GM12865 (cell line): ENCODE measurements around the gene PIR.

ENCODE experiments used
- DNase-seq: peaks from one replicate; pipeline ENCODE4 v3.0.0; 2010; ENCODE audit warnings: low read depth
- H3K4me3 ChIP-seq: 2 replicates; pipeline ENCODE4 v1.5.1; 2011; ENCODE audit warnings: mild to moderate bottlenecking, low read depth, low read length, control low read depth
- CTCF ChIP-seq: IDR thresholded peaks from 2 replicates; pipeline ENCODE4 v1.5.1; 2011; ENCODE audit warnings: low read length, control low read depth, low read depth, inconsistent platforms; ENCODE audit not compliant: insufficient read depth; ENCODE audit errors: missing control alignments

PIR gene

DNA sequence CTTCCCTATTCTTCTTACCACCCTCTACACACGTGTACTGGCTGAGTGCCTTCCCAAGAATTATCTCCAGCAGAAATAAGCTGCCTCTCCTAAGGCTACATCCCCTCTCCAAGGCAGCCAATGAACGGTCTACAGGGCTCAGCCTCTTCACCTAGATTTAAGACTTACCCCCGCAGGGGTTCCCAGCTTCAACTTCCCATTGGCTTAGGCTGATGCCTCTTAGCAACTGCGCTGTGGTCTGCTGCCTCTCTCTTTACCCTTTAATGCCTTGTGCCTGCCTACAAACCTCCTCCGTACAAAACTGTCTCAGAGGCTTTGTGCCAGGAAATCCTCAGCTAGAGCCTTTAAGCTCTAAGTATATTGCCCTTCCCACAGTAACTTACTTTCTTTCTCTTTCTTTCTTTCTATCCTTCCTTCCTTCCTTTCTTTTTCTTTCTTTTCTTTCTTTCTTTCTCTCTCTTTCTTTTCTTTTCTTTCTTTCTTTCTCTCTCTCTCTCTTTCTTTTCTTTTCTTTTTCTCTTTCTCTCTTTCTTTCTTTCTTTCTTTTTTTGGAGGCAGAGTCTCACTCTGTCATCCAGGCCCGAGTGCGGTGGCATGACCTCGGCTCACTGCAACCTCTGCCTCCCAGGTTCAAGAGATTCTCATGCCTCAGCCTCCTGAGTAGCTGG lies 142.7 kb downstream of the PIR start:
- no peak for DNase-seq
- no peak for TF ChIP-seq CTCF
- no peak overlapping the region for H3K4me3 ChIP-seq

DNA sequence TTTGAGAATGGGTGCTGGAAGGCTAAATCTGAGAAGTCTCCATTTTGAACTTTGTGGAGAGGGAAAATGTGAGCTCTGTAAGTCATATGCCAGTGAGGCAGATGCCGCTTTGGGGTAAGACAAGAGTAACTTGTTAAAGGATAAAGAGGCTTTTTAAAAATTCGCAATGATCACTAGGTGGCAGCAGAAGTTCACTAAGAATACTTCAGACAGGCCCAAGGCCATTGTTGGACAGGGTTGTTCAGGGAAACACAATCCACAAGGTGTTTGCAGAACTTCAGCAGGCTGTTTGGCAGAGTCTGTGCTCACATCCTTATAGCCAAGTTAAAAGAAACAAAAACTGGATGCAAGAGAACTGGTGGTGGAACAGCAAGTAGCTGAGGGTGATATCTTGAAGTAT lies 144.1 kb downstream of the PIR start:
- peak; percentile 60 for DNase-seq
- TF ChIP-seq CTCF = peak; percentile 22

GRCh38 chrX:15345976-15346375 lies 147.2 kb downstream of the PIR start:
- no peak for DNase-seq
- no peak for TF ChIP-seq CTCF

More for the DNA sequence above, 144.1 kb downstream of the PIR start:
- H3K4me3 ChIP-seq = no peak overlapping the region

DNA sequence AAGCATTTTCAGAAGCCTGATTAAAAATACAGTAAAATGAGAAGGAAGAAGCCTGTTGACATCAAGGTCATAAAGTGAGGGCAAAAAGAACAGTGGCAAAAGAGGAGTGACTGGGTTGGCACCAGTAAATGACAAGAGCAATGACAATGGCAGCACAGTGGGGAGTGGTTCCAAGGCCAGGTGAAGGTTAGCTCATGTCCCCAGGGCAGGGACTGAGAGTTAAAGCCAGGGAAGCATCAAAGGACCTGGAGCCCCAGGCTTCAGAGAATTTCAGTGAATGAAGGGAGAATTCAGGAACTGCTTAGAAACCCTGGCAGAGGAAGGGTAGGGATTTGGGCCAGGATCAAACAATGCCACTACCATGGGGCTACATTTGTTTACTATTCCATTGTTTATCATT lies 149.0 kb downstream of the PIR start:
- no peak for TF ChIP-seq CTCF
- H3K4me3 ChIP-seq = no peak overlapping the region
- DNase-seq = no peak

More at GRCh38 chrX:15345976-15346375, 147.2 kb downstream of the PIR start:
- H3K4me3 ChIP-seq = no peak overlapping the region

- DNase-seq = no peak
- H3K4me3 ChIP-seq = no peak overlapping the region
- no peak for TF ChIP-seq CTCF
These were observed 150.1 kb downstream of the PIR start for GRCh38 chrX:15343075-15343476.

DNA sequence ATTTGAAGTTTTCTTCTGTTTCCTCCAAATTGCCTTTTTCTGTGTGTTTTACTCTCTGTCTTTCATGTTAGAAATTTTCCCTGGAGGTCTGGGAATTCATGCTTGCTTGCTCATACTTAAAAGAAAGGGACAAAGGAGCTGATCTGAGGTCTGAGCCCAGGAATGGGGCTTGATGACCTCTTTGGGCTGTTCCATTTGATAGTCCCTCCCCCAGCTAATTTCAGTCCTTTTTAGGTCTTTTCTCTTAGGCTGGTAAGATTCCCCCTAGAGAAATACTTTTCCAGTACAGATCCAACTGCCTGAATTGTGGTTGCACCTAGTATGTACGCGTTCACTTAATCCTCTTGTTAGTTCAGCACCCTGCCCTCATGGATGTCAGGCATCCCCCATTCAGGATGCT lies 152.3 kb downstream of the PIR start:
- TF ChIP-seq CTCF = no peak
- DNase-seq = no peak
- H3K4me3 ChIP-seq = no peak overlapping the region

DNA sequence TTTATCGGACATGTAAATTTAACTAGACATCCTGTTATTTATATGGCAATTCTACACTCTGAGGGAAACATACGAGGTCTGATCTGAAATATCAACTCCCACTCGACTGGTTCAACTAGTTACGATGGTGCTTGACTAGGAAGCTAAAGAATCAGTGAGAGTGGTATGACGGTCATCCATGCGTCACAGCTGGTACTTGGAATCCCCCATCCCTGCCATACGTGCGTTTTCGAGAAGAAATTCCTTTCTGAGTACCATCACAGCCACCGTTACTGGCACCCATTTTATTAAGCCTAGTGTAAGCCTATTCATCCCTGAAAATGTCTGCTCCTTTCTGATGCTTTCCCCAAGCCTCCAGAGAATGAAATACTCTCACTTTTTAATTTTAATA lies 157.1 kb downstream of the PIR start:
- H3K4me3 ChIP-seq = peak overlapping the region; percentile 62
- TF ChIP-seq CTCF = no peak
- peak; percentile 18 for DNase-seq
